SHP77 (cell line): ENCODE results near the gene GSS.
"Not testable (repeated sequence)": the region's sequence is repeated elsewhere in the genome, so short reads cannot be mapped to it uniquely, and the experiment has no call there.

ENCODE experiments used
- DNase-seq, 2 experiments: peaks; one replicate each; lab custom pipeline; 2025; lab: John Stamatoyannopoulos, UW

GSS gene

GRCh38 chr20:34907616-34908469, 47.8 kb downstream of the GSS start:
- peak; percentile 12 to 17 for DNase-seq

GRCh38 chr20:34904202-34904621, 51.4 kb downstream of the GSS start:
- no peak for DNase-seq

GRCh38 chr20:34898731-34899130, 56.9 kb downstream of the GSS start:
- not testable (repeated sequence) for DNase-seq

DNA sequence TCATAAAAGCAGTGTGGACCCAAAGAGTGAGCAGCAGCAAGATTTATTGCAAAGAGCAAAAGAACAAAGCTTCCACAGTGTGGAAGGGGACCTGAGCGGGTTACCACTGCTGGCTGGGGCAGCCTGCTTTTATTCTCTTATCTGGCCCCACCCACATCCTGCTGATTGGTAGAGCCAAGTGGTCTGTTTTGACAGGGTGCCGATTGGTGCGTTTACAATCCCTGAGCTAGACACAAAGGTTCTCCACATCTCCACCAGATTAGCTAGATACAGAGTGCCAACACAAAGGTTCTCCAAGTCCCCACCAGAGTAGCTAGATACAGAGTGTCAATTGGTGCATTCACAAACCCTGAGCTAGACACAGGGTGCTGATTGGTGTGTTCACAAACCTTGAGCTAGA, 57.5 kb downstream of the GSS start:
- not testable (repeated sequence) for DNase-seq

DNA sequence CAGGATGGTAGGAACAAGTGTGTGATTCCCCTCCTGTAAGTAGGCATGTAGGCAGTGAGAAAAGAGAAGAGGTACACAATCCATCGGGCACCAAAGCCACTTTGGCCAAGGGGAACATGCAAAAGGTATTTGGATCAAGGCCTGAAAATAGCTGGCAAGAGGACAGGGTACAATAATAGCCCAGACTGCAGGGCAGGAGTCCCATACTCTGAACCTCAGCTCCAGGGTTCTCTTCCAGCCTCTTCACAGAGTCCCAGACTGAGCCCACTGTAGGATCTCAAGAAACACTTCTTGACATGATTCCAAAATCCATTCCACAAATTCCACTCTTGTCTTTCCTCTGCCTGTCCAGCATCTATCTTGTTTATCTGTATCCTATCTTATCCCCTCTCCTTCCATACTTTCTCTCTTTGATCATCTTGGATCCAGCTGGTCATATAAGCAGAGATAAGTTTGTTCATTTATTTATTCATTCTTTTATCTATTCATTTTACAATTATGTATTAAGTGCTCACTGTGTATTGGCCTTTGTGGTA, 59.5 kb downstream of the GSS start:
- no peak for DNase-seq

DNA sequence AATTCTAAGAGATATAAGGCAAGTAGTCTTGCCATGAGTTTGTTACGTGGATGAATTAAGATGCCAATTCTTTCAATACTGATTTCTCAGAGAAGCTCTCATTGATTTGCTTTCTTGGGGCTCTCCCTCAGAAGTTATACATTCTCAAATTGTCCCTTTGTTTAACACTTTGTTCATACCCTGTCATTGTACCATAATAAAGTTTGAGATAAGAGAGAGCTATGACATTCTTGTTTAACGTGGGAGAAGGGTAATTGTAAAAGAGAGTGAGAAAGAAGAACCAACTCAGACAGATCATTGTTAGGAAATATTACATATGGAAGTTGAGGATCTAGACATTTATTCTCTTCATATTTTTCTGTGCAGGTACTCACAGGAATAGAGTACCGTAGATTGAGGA, 60.1 kb downstream of the GSS start:
- no peak for DNase-seq

- no peak for DNase-seq
These were observed 60.9 kb downstream of the GSS start for GRCh38 chr20:34894723-34895122.

DNA sequence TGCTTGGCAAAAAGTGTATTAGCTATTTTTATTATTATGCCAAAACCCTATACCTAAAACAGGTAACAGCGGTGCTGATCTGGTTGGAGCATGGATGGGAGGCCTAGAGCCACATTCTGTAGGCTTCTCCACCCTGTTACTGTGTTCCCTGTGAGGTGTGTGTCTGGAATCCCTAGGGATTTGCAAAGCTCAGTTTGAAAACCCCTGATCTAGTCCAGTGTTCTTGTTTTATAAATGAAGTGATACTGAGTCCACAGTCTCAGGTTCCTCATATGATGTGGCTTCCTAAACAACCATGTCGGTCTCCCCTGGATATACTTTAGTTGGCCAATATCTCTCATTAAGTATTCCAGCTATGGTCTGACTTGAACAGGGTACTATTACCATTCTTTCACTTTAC, 62.9 kb downstream of the GSS start:
- no peak for DNase-seq

DNA sequence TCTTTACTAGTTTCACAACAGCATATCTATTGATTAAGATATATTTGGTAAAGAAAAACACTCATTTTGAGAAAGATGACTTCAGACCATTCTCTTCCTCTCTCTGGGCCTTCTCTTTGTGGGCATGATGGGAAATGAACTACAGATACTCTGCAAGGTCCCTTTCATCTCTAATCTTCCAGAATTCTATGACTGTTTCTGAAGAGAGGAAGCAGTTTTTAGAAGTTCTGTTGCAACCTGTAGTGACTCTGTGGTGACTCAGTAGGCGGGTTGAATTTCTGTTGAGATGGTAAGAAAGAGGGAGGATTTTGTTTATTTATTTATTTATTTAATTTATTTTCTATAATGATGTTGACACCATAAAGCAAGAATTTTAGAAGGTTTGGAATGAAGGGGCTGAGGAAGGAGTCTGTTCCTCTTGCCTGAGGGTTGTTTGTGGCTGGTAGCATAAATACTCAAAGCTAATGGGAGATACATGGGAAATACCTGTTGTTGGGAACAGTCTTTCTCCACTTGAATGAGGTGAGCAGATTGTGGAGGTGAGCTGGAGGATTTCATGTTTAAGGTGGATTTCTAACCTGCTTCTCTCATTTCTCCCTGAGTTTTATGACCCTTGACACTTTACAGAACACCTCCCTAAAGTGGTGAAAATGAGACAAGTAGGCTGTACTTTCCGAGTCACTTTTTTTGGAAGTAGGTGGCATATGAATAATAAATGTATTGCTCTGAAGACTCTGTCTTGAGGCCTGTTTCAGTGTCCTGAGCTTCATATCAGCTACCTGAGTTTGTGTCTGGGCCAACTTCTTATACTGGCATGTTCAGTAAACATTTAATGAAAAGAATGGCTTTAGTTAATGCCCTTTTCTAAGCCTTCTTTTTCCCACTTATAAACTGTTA, 64.2 kb downstream of the GSS start:
- DNase-seq = no peak

DNA sequence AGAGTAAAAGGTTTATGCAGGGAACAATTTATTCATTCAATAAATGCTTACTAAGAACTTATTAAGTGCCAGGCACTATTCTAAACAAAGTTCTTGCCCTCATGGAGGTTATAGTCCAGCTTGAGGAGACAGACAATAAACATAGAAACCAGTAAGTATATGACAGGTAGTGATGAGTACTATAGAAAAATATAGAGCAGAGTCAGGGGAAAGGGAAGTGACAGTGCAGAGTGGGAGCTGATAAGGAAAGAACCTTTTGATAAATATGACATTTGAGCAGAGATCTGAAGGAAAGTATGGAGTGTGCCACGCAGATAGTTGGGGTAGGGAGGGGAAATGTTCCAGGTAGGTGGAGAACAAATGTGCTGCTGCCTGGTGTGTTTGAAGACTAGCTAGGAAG, 67.1 kb downstream of the GSS start:
- no peak for DNase-seq

DNA sequence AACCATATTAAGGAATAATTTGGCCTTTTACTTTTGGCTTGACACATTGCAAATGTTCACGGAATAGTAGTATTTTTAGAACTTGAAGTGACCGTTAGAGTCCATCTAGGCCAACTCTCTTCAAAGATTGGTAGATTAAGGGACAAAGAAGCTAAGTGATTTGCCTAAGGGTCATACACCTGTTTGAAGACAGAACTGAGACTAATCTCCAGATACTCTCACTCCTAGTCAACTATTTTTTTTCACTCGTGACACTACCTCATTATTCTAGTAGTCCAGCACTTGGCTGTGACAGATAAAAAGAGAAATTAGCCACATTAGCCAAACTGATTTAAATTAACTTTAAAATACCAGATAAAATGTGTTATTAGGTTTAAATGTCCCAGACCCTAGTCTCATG, 68.6 kb downstream of the GSS start:
- no peak for DNase-seq

GRCh38 chr20:34886122-34886521, 69.5 kb downstream of the GSS start:
- DNase-seq = no peak

DNA sequence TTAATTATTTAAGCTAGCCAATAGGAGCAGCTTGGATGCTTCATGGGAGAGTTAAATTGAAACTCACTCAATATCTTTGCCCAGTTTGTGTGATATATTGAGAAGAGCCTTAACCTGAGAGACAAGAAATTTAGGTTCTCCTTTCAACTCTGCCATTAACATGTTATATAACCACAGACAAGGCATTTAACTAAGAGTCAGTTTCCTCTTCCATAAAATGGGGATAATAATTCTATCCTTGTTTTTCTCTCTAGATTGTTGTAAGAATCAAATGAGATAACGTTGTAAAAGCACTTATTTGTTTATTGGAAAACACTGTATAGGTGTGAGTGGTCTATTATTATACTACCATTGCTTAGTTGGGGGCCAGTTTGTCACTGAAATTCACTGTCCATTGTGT, 71.3 kb downstream of the GSS start:
- no peak for DNase-seq

GRCh38 chr20:34883809-34884208, 71.8 kb downstream of the GSS start:
- no peak for DNase-seq

- DNase-seq = no peak
These were observed 72.4 kb downstream of the GSS start for GRCh38 chr20:34883087-34883688.

DNA sequence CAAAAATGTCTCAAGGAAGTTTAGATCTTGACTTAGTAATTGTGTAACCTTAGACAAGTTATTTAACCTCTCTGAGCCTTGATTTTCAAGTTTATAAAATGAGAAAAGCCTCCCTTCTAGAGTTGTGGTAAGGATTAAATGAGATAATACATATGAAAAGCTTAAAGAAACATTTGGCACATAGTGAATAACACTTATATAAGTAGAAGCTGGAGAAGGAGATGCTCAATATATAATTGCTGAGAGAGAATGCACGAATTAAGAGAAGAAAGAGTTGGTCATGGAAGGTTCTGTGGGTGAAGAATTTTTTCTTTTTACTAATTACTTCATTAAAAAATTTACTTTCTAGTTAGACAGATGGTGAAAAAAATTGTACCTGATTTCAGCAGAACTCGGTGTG, 73.9 kb downstream of the GSS start:
- no peak for DNase-seq

- DNase-seq = not testable (repeated sequence)
These were observed 74.6 kb downstream of the GSS start for GRCh38 chr20:34880971-34881370.

DNA sequence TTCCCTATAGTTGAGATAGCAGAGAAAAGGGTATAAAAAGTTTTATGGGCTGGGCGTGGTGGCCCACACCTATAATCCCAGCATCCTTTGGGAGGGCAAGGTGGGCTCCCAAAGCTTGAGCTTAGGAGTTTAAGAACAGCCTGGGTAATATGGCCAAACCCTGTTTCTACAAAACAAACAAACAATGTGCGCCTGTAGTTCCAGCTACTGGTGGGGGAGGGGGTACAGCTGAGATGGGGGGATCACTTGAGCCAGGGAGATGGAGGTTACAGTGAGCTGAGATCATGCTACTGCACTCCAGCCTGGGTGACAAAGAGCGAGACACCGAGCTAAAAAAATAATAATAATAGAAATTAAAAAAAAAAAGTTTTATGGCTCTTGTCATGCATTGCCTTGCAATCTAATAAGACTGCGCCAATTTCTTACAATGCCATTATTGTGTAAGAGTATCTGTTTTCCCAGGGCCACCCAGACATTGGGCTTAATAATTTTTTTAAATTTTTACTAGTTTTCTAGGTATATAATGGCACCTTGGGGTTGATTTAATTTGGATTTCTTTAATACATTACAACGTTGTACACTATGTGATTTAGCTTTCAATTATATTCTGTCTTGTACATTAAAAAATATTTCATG, 75.3 kb downstream of the GSS start:
- no peak for DNase-seq
